HEK293 (cell line): Measurements from ENCODE around the gene NEK11.

Experiments used
- CTCF ChIA-PET: fragments of 350-600 bp; formaldehyde crosslinking; extraction: SDS; loops from one replicate; lab custom pipeline; 2021; ENCODE audit warnings: antibody characterized with exemption; lab: Yijun Ruan, JAX
- POLR2A ChIA-PET: fragments of 300-600 bp; formaldehyde crosslinking; extraction: SDS; loops from one replicate; lab custom pipeline; 2020; ENCODE audit warnings: antibody characterized with exemption, inconsistent platforms; lab: Yijun Ruan, JAX
- H3K27ac ChIP-seq: fragments of 200-500 bp; sonication (Bioruptor generic); 2 replicates; pipeline ENCODE4 v1.5.1; 2014; ENCODE audit warnings: low read depth, low read length, control low read depth, inconsistent platforms; ENCODE audit errors: extremely low read depth
- H3K36me3 ChIP-seq, 2 experiments: fragments of 200-500 bp in 1 of 2; sonication (Bioruptor generic) in 1 of 2; 1 replicate in 1 of 2; 2 replicates in 1 of 2; pipeline ENCODE4 v1.5.1; 2014 to 2017; ENCODE audit warnings: inconsistent platforms in 2 of 2, low read length in 2 of 2; ENCODE audit not compliant: control insufficient read depth in 2 of 2, insufficient read depth in 1 of 2
- H3K4me1 ChIP-seq: fragments of 200-500 bp; sonication (Bioruptor generic); 2 replicates; pipeline ENCODE4 v1.5.1; 2014; ENCODE audit warnings: mild to moderate bottlenecking, low read length, inconsistent platforms; ENCODE audit not compliant: control insufficient read depth, insufficient read depth
- H3K4me3 ChIP-seq: 2 replicates; pipeline ENCODE4 v1.5.1; 2011; ENCODE audit warnings: low read depth, mild to moderate bottlenecking, control low read depth, low read length, moderate library complexity
- H3K9me3 ChIP-seq: fragments of 200-500 bp; sonication (Bioruptor generic); 2 replicates; pipeline ENCODE4 v1.5.1; 2014; ENCODE audit warnings: low read depth, low read length, inconsistent platforms; ENCODE audit not compliant: control insufficient read depth, insufficient read depth
- BCL11A ChIP-seq: fragments of 450-650 bp; formaldehyde crosslinking; IDR thresholded peaks from 2 replicates; pipeline ENCODE4 v1.5.1; 2016; ENCODE audit warnings: low read depth, missing biosample characterization, missing genetic modification characterization
- HOXD13 ChIP-seq: sonication (generic); formaldehyde crosslinking; IDR thresholded peaks from 2 replicates; pipeline ENCODE4 v1.8.0; 2022; ENCODE audit warnings: missing genetic modification reagents, borderline replicate concordance
- KLF10 ChIP-seq: fragments of 450-650 bp; IDR thresholded peaks from 2 replicates; pipeline ENCODE4 v1.5.1; 2018; ENCODE audit warnings: missing biosample characterization, mild to moderate bottlenecking, missing genetic modification characterization
- KLF16 ChIP-seq: fragments of 450-650 bp; formaldehyde crosslinking; IDR thresholded peaks from 2 replicates; pipeline ENCODE4 v1.5.1; 2017; ENCODE audit warnings: missing biosample characterization, missing genetic modification characterization
- OSR2 ChIP-seq: fragments of 450-650 bp; formaldehyde crosslinking; IDR thresholded peaks from 2 replicates; pipeline ENCODE4 v1.5.1; 2016; ENCODE audit warnings: missing biosample characterization, missing genetic modification characterization
- REPIN1 ChIP-seq: fragments of 450-650 bp; formaldehyde crosslinking; IDR thresholded peaks from 2 replicates; pipeline ENCODE4 v1.5.1; 2017; ENCODE audit warnings: missing biosample characterization, missing genetic modification characterization, low read depth
- SP3 ChIP-seq: fragments of 450-650 bp; formaldehyde crosslinking; IDR thresholded peaks from 2 replicates; pipeline ENCODE4 v1.5.1; 2016; ENCODE audit warnings: missing biosample characterization, missing genetic modification characterization
- TCF7L2 ChIP-seq: IDR thresholded peaks from 2 replicates; pipeline ENCODE4 v1.6.1; 2011; ENCODE audit warnings: low read depth, mild to moderate bottlenecking, inconsistent platforms, low read length, moderate library complexity, borderline replicate concordance
- TRIM28 ChIP-seq: IDR thresholded peaks from 2 replicates; pipeline ENCODE4 v1.6.1; 2011; ENCODE audit warnings: low read length, control low read depth, borderline replicate concordance
- ZBTB20 ChIP-seq: fragments of 450-650 bp; formaldehyde crosslinking; IDR thresholded peaks from 2 replicates; pipeline ENCODE4 v1.5.1; 2016; ENCODE audit warnings: missing biosample characterization, missing genetic modification characterization
- ZBTB21 ChIP-seq: fragments of 450-650 bp; formaldehyde crosslinking; IDR thresholded peaks from 2 replicates; pipeline ENCODE4 v1.5.1; 2017; ENCODE audit warnings: missing biosample characterization, missing genetic modification characterization
- ZNF114 ChIP-seq: fragments of 450-650 bp; formaldehyde crosslinking; IDR thresholded peaks from 2 replicates; pipeline ENCODE4 v1.5.0; 2017; ENCODE audit warnings: missing biosample characterization, missing genetic modification characterization
- ZNF138 ChIP-seq: fragments of 450-650 bp; formaldehyde crosslinking; IDR thresholded peaks from 2 replicates; pipeline ENCODE4 v1.5.1; 2016; ENCODE audit warnings: missing biosample characterization, missing genetic modification characterization, borderline replicate concordance
- ZNF16 ChIP-seq: fragments of 450-650 bp; formaldehyde crosslinking; IDR thresholded peaks from 2 replicates; pipeline ENCODE4 v1.5.1; 2016; ENCODE audit warnings: low read depth, missing biosample characterization, missing genetic modification characterization
- ZNF19 ChIP-seq: fragments of 450-650 bp; formaldehyde crosslinking; IDR thresholded peaks from 2 replicates; pipeline ENCODE4; 2016; ENCODE audit warnings: missing biosample characterization, missing genetic modification characterization, low read depth
- ZNF214 ChIP-seq: fragments of 450-650 bp; formaldehyde crosslinking; IDR thresholded peaks from 2 replicates; pipeline ENCODE4 v1.5.1; 2017; ENCODE audit warnings: missing biosample characterization, mild to moderate bottlenecking, missing genetic modification characterization, borderline replicate concordance
- ZNF26 ChIP-seq: fragments of 450-650 bp; formaldehyde crosslinking; IDR thresholded peaks from 2 replicates; pipeline ENCODE4 v1.5.1; 2016; ENCODE audit warnings: missing biosample characterization, missing genetic modification characterization
- ZNF354C ChIP-seq: fragments of 450-650 bp; formaldehyde crosslinking; IDR thresholded peaks from 2 replicates; pipeline ENCODE4 v1.5.1; 2016; ENCODE audit warnings: missing biosample characterization, missing genetic modification characterization, low read depth, borderline replicate concordance
- ZNF776 ChIP-seq: fragments of 450-650 bp; formaldehyde crosslinking; IDR thresholded peaks from 2 replicates; pipeline ENCODE4 v1.5.0; 2017; ENCODE audit warnings: missing biosample characterization, missing genetic modification characterization, borderline replicate concordance
- ZNF791 ChIP-seq: fragments of 450-650 bp; formaldehyde crosslinking; IDR thresholded peaks from 2 replicates; pipeline ENCODE4 v1.5.1; 2016; ENCODE audit warnings: missing biosample characterization, missing genetic modification characterization
- ZSCAN16 ChIP-seq: fragments of 450-650 bp; formaldehyde crosslinking; IDR thresholded peaks from 2 replicates; pipeline ENCODE4 v1.5.1; 2016; ENCODE audit warnings: missing biosample characterization, missing genetic modification characterization
- ZSCAN18 ChIP-seq: fragments of 450-650 bp; formaldehyde crosslinking; IDR thresholded peaks from 2 replicates; pipeline ENCODE4 v1.5.1; 2016; ENCODE audit warnings: missing biosample characterization, missing genetic modification characterization
- TF ChIP-seq, protein P1 (sequence below): fragments of 450-650 bp; formaldehyde crosslinking; IDR thresholded peaks from 2 replicates; pipeline ENCODE4 v1.5.1; 2017; ENCODE audit warnings: missing biosample characterization, missing genetic modification characterization
- TF ChIP-seq, protein P2 (sequence below): fragments of 450-650 bp; formaldehyde crosslinking; IDR thresholded peaks from 2 replicates; pipeline ENCODE4 v1.5.1; 2016; ENCODE audit warnings: missing biosample characterization, missing genetic modification characterization
- TF ChIP-seq, protein P3 (sequence below): fragments of 450-650 bp; formaldehyde crosslinking; IDR thresholded peaks from 2 replicates; pipeline ENCODE4 v1.5.1; 2016; ENCODE audit warnings: missing biosample characterization, missing genetic modification characterization
- TF ChIP-seq, protein P4 (sequence below): fragments of 450-650 bp; formaldehyde crosslinking; IDR thresholded peaks from 2 replicates; pipeline ENCODE4 v1.5.1; 2016; ENCODE audit warnings: missing biosample characterization, missing genetic modification characterization
- TF ChIP-seq, protein P5 (sequence below): fragments of 450-650 bp; formaldehyde crosslinking; IDR thresholded peaks from 2 replicates; pipeline ENCODE4 v1.5.1; 2017; ENCODE audit warnings: missing biosample characterization, missing genetic modification characterization

Gene NEK11

DNA sequence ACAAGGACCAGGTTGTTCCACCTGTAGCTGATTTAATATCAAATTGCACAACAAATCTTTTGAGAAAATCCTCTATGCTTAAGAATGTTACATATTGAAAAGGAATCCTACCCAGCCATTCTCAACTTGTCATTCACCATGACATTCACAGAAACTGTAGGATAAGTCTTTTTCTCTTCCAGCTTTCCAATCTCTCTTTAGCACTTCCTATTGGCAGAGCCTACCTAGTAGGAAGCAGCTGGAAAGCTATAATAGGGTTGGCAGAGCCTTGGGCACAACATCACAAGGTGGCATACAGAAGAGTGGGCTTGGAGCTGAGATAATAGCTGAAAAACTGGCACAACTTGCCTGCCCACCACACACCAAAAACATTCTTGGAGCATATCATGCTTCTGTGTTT is 287.6 kb downstream of the NEK11 start (continued):
- TF ChIP-seq KLF16 (tag by site-specific recombination) = no peak
- no peak for TF ChIP-seq OSR2 (tag by site-specific recombination)
- no peak for TF ChIP-seq BCL11A (tag by site-specific recombination)
- TF ChIP-seq ZNF26 (tag by site-specific recombination) = no peak
- no peak for TF ChIP-seq KLF10 (tag by site-specific recombination)
- TF ChIP-seq ZBTB21 (tag by site-specific recombination) = no peak
- TF ChIP-seq SP3 (tag by site-specific recombination) = no peak
- TF ChIP-seq REPIN1 = no peak

GRCh38 chr3:131315162-131315561 is 288.5 kb downstream of the NEK11 start:
- TF ChIP-seq KLF16 (tag by site-specific recombination) (no peak), ZNF114 (tag by site-specific recombination) (no peak), ZSCAN18 (tag by site-specific recombination) (no peak), ZNF354C (no peak), ZNF19 (tag by site-specific recombination) (no peak), ZNF776 (tag by site-specific recombination) (no peak)
- TF ChIP-seq, protein P1, sequence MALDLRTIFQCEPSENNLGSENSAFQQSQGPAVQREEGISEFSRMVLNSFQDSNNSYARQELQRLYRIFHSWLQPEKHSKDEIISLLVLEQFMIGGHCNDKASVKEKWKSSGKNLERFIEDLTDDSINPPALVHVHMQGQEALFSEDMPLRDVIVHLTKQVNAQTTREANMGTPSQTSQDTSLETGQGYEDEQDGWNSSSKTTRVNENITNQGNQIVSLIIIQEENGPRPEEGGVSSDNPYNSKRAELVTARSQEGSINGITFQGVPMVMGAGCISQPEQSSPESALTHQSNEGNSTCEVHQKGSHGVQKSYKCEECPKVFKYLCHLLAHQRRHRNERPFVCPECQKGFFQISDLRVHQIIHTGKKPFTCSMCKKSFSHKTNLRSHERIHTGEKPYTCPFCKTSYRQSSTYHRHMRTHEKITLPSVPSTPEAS (tag by site-specific recombination) = no peak
- TF ChIP-seq, protein P2, sequence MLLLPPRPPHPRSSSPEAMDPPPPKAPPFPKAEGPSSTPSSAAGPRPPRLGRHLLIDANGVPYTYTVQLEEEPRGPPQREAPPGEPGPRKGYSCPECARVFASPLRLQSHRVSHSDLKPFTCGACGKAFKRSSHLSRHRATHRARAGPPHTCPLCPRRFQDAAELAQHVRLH (tag by site-specific recombination) = no peak
- Histone ChIP-seq H3K9me3 (no peaks in the 10 kb centered on the region), H3K4me1 (no peaks in the 10 kb centered on the region), H3K27ac (no peak overlapping the region), H3K4me3 (no peak overlapping the region), H3K36me3 (no peaks in the 10 kb centered on the region)
- ChIA-PET POLR2A (no interaction called here), CTCF (no interaction called here)

DNA sequence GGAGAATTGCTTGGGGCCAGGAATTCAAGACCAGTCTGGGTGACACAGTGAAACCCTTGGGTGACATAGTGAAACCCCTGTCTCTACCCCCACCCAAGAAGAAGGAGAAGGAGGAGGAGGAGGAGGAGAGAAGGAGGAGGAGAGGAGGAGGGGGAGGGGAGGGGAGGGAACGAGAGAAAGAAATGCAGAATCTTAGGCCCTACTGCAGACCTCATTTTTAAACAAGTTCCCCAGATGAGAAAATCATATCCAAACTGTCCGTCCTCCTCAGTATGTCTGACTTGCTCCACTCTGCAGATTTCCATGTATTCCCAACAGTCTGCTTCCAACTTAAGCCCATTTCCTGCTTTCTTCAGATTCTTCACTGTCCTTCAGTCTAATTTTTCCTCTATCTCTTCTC is 291.0 kb downstream of the NEK11 start:
- POLR2A ChIA-PET = no interaction called here
- Histone ChIP-seq H3K27ac (no peak overlapping the region), H3K36me3 (no peaks in the 10 kb centered on the region), H3K4me1 (no peaks in the 10 kb centered on the region), H3K9me3 (no peaks in the 10 kb centered on the region), H3K4me3 (no peak overlapping the region)
- CTCF ChIA-PET = no interaction called here
- TF ChIP-seq, protein P3, sequence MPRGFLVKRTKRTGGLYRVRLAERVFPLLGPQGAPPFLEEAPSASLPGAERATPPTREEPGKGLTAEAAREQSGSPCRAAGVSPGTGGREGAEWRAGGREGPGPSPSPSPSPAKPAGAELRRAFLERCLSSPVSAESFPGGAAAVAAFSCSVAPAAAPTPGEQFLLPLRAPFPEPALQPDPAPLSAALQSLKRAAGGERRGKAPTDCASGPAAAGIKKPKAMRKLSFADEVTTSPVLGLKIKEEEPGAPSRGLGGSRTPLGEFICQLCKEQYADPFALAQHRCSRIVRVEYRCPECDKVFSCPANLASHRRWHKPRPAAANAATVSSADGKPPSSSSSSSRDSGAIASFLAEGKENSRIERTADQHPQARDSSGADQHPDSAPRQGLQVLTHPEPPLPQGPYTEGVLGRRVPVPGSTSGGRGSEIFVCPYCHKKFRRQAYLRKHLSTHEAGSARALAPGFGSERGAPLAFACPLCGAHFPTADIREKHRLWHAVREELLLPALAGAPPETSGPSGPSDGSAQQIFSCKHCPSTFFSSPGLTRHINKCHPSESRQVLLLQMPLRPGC (tag by site-specific recombination) = no peak
- TF ChIP-seq ZBTB20 (tag by site-specific recombination) (no peak), TCF7L2 (no peak), ZNF791 (tag by site-specific recombination) (no peak), ZSCAN16 (tag by site-specific recombination) (no peak), ZNF16 (no peak), ZNF138 (tag by site-specific recombination) (no peak), TRIM28 (no peak), ZNF214 (tag by site-specific recombination) (no peak), HOXD13 (CRISPR knock-in tag) (no peak)
- TF ChIP-seq, protein P4, sequence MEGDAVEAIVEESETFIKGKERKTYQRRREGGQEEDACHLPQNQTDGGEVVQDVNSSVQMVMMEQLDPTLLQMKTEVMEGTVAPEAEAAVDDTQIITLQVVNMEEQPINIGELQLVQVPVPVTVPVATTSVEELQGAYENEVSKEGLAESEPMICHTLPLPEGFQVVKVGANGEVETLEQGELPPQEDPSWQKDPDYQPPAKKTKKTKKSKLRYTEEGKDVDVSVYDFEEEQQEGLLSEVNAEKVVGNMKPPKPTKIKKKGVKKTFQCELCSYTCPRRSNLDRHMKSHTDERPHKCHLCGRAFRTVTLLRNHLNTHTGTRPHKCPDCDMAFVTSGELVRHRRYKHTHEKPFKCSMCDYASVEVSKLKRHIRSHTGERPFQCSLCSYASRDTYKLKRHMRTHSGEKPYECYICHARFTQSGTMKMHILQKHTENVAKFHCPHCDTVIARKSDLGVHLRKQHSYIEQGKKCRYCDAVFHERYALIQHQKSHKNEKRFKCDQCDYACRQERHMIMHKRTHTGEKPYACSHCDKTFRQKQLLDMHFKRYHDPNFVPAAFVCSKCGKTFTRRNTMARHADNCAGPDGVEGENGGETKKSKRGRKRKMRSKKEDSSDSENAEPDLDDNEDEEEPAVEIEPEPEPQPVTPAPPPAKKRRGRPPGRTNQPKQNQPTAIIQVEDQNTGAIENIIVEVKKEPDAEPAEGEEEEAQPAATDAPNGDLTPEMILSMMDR (tag by site-specific recombination) = no peak
- TF ChIP-seq, protein P5, sequence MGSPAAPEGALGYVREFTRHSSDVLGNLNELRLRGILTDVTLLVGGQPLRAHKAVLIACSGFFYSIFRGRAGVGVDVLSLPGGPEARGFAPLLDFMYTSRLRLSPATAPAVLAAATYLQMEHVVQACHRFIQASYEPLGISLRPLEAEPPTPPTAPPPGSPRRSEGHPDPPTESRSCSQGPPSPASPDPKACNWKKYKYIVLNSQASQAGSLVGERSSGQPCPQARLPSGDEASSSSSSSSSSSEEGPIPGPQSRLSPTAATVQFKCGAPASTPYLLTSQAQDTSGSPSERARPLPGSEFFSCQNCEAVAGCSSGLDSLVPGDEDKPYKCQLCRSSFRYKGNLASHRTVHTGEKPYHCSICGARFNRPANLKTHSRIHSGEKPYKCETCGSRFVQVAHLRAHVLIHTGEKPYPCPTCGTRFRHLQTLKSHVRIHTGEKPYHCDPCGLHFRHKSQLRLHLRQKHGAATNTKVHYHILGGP (tag by site-specific recombination) = no peak
